WTC11 (cell line): ENCODE results near the gene DEPDC1B. TPM values are rescaled to one million over a fixed set of nuclear protein-coding genes. Genes with fewer than 3 reads are reported as not detected.

Source experiments
- ATAC-seq: fragments of 200-7000 bp; cut with Tn5 transposase; 2 replicates; pipeline ENCODE4 v1.10.0; 2021; ENCODE audit warnings: mild to moderate bottlenecking, moderate library complexity
- CTCF ChIA-PET: fragments of 300-600 bp; sonication (Branson Sonifier 250); formaldehyde crosslinking; loops from one replicate; lab custom pipeline; 2021; ENCODE audit warnings: antibody characterized with exemption; lab: Charles Lee
- POLR2A ChIA-PET: fragments of 350-600 bp; sonication (Branson Sonifier 250); formaldehyde crosslinking; loops from one replicate; lab custom pipeline; 2021; ENCODE audit warnings: antibody characterized with exemption; lab: Charles Lee
- DNase-seq: peaks from one replicate; pipeline ENCODE4 v3.0.0; 2021; ENCODE audit warnings: low spot score
- H3K27ac Mint-ChIP-seq: 2 replicates; pipeline ENCODE4 v1.8.0; 2021; ENCODE audit warnings: mixed read lengths
- H3K27me3 Mint-ChIP-seq: 2 replicates; pipeline ENCODE4 v1.8.0; 2021; ENCODE audit warnings: low read depth, mild to moderate bottlenecking, moderate library complexity, mixed read lengths
- H3K36me3 Mint-ChIP-seq: 2 replicates; pipeline ENCODE4 v1.8.0; 2021; ENCODE audit warnings: mixed read lengths
- H3K4me1 Mint-ChIP-seq: 2 replicates; pipeline ENCODE4 v1.8.0; 2022; ENCODE audit warnings: mixed read lengths
- H3K4me3 Mint-ChIP-seq: 2 replicates; pipeline ENCODE4 v1.8.0; 2021; ENCODE audit warnings: mild to moderate bottlenecking, moderate library complexity, mixed read lengths
- H3K9me3 Mint-ChIP-seq: 2 replicates; pipeline ENCODE4 v1.8.0; 2021; ENCODE audit warnings: mixed read lengths
- CREB1 ChIP-seq: sonication (generic); formaldehyde crosslinking; IDR thresholded peaks from 2 replicates; pipeline ENCODE4 v1.8.0; 2023; ENCODE audit warnings: mild to moderate bottlenecking, missing genetic modification reagents
- CREM ChIP-seq: sonication (generic); formaldehyde crosslinking; IDR thresholded peaks from 2 replicates; pipeline ENCODE4 v1.8.1; 2022; ENCODE audit warnings: mild to moderate bottlenecking, missing genetic modification reagents, moderate library complexity
- EMX1 ChIP-seq: fragments of 250-450 bp; sonication (Bioruptor Pico); IDR thresholded peaks from 2 replicates; pipeline ENCODE4 v1.8.0; 2021; ENCODE audit warnings: mild to moderate bottlenecking
- GTF2I ChIP-seq: fragments of 250-450 bp; sonication (Bioruptor Pico); conservative IDR thresholded peaks from 2 replicates; pipeline ENCODE4 v1.4.0; 2021; ENCODE audit warnings: mild to moderate bottlenecking
- JAZF1 ChIP-seq: fragments of 250-450 bp; sonication (Bioruptor Pico); IDR thresholded peaks from 2 replicates; pipeline ENCODE4 v1.9.0; 2021; ENCODE audit warnings: moderate library complexity, mild to moderate bottlenecking, inconsistent platforms
- JUN ChIP-seq: sonication (generic); formaldehyde crosslinking; IDR thresholded peaks from 2 replicates; pipeline ENCODE4 v1.8.0; 2023; ENCODE audit warnings: mild to moderate bottlenecking, missing genetic modification reagents
- TEAD1 ChIP-seq: sonication (generic); formaldehyde crosslinking; IDR thresholded peaks from 2 replicates; pipeline ENCODE4 v1.8.0; 2022; ENCODE audit warnings: mild to moderate bottlenecking, missing genetic modification reagents
- ZNF121 ChIP-seq: sonication (generic); formaldehyde crosslinking; IDR thresholded peaks from 2 replicates; pipeline ENCODE4 v1.8.0; 2023; ENCODE audit warnings: missing genetic modification reagents
- ZNF138 ChIP-seq: sonication (generic); formaldehyde crosslinking; conservative IDR thresholded peaks from 2 replicates; pipeline ENCODE4 v1.8.1; 2022; ENCODE audit warnings: mild to moderate bottlenecking, moderate library complexity, missing genetic modification reagents
- ZNF396 ChIP-seq: fragments of 250-450 bp; sonication (Bioruptor Pico); IDR thresholded peaks from 2 replicates; pipeline ENCODE4 v1.8.0; 2021; ENCODE audit warnings: mild to moderate bottlenecking, moderate library complexity, borderline replicate concordance
- total RNA-seq: library from RNA; stranded (reverse); gene quantifications from 3 replicates; pipeline ENCODE4 v1.2.3, GENCODE V29; 2021
- TF ChIP-seq, protein P1 (sequence below): fragments of 250-450 bp; sonication (Bioruptor Pico); IDR thresholded peaks from 2 replicates; pipeline ENCODE4 v1.9.0; 2021; ENCODE audit warnings: moderate library complexity, mild to moderate bottlenecking, inconsistent platforms, borderline replicate concordance
- TF ChIP-seq, protein P2 (sequence below): sonication (generic); formaldehyde crosslinking; IDR thresholded peaks from 2 replicates; pipeline ENCODE4 v1.8.0; 2023; ENCODE audit warnings: mild to moderate bottlenecking, missing genetic modification reagents
- TF ChIP-seq, protein P3 (sequence below): sonication (generic); formaldehyde crosslinking; IDR thresholded peaks from 2 replicates; pipeline ENCODE4 v1.8.1; 2022; ENCODE audit warnings: low read depth, missing genetic modification reagents, borderline replicate concordance
- TF ChIP-seq, protein P4 (sequence below): sonication (generic); formaldehyde crosslinking; IDR thresholded peaks from 2 replicates; pipeline ENCODE4 v1.8.0; 2022; ENCODE audit warnings: mild to moderate bottlenecking, missing genetic modification reagents
- TF ChIP-seq, protein P5 (sequence below): sonication (generic); formaldehyde crosslinking; conservative IDR thresholded peaks from 2 replicates; pipeline ENCODE4 v1.8.1; 2023; ENCODE audit warnings: mild to moderate bottlenecking, low read depth, missing genetic modification reagents, moderate library complexity
- TF ChIP-seq, protein P6 (sequence below): fragments of 250-450 bp; sonication (Bioruptor Pico); IDR thresholded peaks from 2 replicates; pipeline ENCODE4 v2.1.2; 2022; ENCODE audit warnings: mild to moderate bottlenecking, moderate library complexity
- TF ChIP-seq, protein P7 (sequence below): fragments of 250-450 bp; sonication (Bioruptor Pico); IDR thresholded peaks from 2 replicates; pipeline ENCODE4 v1.9.0; 2021; ENCODE audit warnings: mild to moderate bottlenecking
- TF ChIP-seq, protein P8 (sequence below): sonication (generic); formaldehyde crosslinking; IDR thresholded peaks from 2 replicates; pipeline ENCODE4 v1.8.0; 2022; ENCODE audit warnings: mild to moderate bottlenecking, missing genetic modification reagents
- TF ChIP-seq, protein P9 (sequence below): sonication (generic); formaldehyde crosslinking; IDR thresholded peaks from 2 replicates; pipeline ENCODE4 v1.8.0; 2022; ENCODE audit warnings: mild to moderate bottlenecking, missing genetic modification reagents

Gene DEPDC1B
- total RNA-seq, 1 experiment from 2014 or later, result 55.1 TPM

DNA sequence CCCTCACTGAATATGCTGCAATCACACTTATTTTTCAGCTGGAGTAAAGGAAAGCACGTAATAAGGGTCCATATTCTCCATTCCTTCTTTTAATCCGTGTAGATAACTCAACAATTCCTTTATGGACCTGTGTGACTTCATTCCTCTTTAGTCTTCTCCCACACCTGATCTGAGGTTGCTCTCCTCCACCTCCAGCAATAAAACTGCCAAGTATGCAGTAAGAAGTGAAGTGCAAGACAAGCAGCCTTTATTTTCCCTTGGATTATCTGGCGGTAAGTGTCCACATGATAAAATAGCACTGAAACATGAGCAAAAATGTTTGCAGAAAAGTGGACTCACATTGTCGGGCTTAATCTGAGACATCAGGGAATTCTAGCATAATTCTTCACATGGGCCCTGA is 13.8 kb downstream of the DEPDC1B start:
- CTCF ChIA-PET, result interaction anchor here (1.5 kb wide), 1 partner anchor 17 kb away, joined by 4 read pairs; no protein-coding TSS in a partner anchor
- Mint-ChIP-seq H3K4me1 (peaks cover 15% of the 10 kb centered on the region), H3K4me3 (no peak overlapping the region)
- TF ChIP-seq GTF2I (CRISPR knock-in tag), result no peak
- TF ChIP-seq, protein P1, sequence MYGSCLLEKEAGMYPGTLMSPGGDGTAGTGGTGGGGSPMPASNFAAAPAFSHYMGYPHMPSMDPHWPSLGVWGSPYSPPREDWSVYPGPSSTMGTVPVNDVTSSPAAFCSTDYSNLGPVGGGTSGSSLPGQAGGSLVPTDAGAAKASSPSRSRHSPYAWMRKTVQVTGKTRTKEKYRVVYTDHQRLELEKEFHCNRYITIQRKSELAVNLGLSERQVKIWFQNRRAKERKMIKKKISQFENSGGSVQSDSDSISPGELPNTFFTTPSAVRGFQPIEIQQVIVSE (CRISPR knock-in tag), result no peak
- TF ChIP-seq, protein P2, sequence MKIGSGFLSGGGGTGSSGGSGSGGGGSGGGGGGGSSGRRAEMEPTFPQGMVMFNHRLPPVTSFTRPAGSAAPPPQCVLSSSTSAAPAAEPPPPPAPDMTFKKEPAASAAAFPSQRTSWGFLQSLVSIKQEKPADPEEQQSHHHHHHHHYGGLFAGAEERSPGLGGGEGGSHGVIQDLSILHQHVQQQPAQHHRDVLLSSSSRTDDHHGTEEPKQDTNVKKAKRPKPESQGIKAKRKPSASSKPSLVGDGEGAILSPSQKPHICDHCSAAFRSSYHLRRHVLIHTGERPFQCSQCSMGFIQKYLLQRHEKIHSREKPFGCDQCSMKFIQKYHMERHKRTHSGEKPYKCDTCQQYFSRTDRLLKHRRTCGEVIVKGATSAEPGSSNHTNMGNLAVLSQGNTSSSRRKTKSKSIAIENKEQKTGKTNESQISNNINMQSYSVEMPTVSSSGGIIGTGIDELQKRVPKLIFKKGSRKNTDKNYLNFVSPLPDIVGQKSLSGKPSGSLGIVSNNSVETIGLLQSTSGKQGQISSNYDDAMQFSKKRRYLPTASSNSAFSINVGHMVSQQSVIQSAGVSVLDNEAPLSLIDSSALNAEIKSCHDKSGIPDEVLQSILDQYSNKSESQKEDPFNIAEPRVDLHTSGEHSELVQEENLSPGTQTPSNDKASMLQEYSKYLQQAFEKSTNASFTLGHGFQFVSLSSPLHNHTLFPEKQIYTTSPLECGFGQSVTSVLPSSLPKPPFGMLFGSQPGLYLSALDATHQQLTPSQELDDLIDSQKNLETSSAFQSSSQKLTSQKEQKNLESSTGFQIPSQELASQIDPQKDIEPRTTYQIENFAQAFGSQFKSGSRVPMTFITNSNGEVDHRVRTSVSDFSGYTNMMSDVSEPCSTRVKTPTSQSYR (CRISPR knock-in tag), result no peak
- TF ChIP-seq, protein P3, sequence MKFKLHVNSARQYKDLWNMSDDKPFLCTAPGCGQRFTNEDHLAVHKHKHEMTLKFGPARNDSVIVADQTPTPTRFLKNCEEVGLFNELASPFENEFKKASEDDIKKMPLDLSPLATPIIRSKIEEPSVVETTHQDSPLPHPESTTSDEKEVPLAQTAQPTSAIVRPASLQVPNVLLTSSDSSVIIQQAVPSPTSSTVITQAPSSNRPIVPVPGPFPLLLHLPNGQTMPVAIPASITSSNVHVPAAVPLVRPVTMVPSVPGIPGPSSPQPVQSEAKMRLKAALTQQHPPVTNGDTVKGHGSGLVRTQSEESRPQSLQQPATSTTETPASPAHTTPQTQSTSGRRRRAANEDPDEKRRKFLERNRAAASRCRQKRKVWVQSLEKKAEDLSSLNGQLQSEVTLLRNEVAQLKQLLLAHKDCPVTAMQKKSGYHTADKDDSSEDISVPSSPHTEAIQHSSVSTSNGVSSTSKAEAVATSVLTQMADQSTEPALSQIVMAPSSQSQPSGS (CRISPR knock-in tag), result no peak
- TF ChIP-seq EMX1 (CRISPR knock-in tag), result no peak
- no peak for TF ChIP-seq JUN (CRISPR knock-in tag)
- TF ChIP-seq, all 79 proteins: peak for 0
- Mint-ChIP-seq H3K27ac (no peak overlapping the region), H3K36me3 (peaks cover 40% of the 10 kb centered on the region), H3K27me3 (no peaks in the 10 kb centered on the region), H3K9me3 (no peaks in the 10 kb centered on the region)
- POLR2A ChIA-PET, result no interaction called here
- DNase-seq (no peak), ATAC-seq (no peak)

DNA sequence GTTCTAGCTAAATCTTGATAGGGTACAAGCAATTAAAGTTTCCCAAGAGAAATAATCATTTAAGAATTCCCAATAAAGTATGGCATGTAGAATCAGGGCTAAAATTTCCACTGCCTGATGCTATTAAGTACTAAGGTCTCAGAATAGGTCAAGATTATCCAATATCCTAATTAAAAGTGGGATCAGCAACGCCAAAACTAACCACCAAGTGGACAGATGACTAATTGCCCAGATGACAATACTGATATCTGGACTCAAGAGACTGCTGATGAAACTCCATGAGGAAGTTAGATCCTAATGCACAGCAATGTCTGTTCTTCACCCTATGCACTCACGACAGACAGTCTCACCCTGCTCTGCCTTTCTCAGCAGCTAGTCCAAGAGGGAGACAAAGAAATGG is 14.3 kb downstream of the DEPDC1B start:
- DNase-seq, result no peak
- Mint-ChIP-seq H3K4me1 (peaks cover 18% of the 10 kb centered on the region), H3K9me3 (no peaks in the 10 kb centered on the region), H3K27ac (no peak overlapping the region), H3K36me3 (peaks cover 43% of the 10 kb centered on the region), H3K4me3 (no peak overlapping the region), H3K27me3 (no peaks in the 10 kb centered on the region)
- ATAC-seq, result no peak
- TF ChIP-seq, protein P4, sequence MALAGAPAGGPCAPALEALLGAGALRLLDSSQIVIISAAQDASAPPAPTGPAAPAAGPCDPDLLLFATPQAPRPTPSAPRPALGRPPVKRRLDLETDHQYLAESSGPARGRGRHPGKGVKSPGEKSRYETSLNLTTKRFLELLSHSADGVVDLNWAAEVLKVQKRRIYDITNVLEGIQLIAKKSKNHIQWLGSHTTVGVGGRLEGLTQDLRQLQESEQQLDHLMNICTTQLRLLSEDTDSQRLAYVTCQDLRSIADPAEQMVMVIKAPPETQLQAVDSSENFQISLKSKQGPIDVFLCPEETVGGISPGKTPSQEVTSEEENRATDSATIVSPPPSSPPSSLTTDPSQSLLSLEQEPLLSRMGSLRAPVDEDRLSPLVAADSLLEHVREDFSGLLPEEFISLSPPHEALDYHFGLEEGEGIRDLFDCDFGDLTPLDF (CRISPR knock-in tag), result no peak
- no peak for TF ChIP-seq JAZF1 (CRISPR knock-in tag)
- no peak for TF ChIP-seq ZNF138 (CRISPR knock-in tag)
- TF ChIP-seq, protein P5, sequence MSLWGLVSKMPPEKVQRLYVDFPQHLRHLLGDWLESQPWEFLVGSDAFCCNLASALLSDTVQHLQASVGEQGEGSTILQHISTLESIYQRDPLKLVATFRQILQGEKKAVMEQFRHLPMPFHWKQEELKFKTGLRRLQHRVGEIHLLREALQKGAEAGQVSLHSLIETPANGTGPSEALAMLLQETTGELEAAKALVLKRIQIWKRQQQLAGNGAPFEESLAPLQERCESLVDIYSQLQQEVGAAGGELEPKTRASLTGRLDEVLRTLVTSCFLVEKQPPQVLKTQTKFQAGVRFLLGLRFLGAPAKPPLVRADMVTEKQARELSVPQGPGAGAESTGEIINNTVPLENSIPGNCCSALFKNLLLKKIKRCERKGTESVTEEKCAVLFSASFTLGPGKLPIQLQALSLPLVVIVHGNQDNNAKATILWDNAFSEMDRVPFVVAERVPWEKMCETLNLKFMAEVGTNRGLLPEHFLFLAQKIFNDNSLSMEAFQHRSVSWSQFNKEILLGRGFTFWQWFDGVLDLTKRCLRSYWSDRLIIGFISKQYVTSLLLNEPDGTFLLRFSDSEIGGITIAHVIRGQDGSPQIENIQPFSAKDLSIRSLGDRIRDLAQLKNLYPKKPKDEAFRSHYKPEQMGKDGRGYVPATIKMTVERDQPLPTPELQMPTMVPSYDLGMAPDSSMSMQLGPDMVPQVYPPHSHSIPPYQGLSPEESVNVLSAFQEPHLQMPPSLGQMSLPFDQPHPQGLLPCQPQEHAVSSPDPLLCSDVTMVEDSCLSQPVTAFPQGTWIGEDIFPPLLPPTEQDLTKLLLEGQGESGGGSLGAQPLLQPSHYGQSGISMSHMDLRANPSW, result no peak
- TF ChIP-seq, protein P6, sequence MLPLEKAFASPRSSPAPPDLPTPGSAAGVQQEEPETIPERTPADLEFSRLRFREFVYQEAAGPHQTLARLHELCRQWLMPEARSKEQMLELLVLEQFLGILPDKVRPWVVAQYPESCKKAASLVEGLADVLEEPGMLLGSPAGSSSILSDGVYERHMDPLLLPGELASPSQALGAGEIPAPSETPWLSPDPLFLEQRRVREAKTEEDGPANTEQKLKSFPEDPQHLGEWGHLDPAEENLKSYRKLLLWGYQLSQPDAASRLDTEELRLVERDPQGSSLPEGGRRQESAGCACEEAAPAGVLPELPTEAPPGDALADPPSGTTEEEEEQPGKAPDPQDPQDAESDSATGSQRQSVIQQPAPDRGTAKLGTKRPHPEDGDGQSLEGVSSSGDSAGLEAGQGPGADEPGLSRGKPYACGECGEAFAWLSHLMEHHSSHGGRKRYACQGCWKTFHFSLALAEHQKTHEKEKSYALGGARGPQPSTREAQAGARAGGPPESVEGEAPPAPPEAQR (CRISPR knock-in tag), result no peak
- TF ChIP-seq, protein P7, sequence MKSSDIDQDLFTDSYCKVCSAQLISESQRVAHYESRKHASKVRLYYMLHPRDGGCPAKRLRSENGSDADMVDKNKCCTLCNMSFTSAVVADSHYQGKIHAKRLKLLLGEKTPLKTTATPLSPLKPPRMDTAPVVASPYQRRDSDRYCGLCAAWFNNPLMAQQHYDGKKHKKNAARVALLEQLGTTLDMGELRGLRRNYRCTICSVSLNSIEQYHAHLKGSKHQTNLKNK (CRISPR knock-in tag), result no peak
- no peak for TF ChIP-seq TEAD1 (CRISPR knock-in tag)
- TF ChIP-seq, protein P8, sequence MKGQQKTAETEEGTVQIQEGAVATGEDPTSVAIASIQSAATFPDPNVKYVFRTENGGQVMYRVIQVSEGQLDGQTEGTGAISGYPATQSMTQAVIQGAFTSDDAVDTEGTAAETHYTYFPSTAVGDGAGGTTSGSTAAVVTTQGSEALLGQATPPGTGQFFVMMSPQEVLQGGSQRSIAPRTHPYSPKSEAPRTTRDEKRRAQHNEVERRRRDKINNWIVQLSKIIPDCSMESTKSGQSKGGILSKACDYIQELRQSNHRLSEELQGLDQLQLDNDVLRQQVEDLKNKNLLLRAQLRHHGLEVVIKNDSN (CRISPR knock-in tag), result no peak
- TF ChIP-seq ZNF396 (CRISPR knock-in tag), result no peak
- no peak for TF ChIP-seq CREB1 (CRISPR knock-in tag)
- TF ChIP-seq ZNF121 (CRISPR knock-in tag), result no peak
- TF ChIP-seq, protein P9, sequence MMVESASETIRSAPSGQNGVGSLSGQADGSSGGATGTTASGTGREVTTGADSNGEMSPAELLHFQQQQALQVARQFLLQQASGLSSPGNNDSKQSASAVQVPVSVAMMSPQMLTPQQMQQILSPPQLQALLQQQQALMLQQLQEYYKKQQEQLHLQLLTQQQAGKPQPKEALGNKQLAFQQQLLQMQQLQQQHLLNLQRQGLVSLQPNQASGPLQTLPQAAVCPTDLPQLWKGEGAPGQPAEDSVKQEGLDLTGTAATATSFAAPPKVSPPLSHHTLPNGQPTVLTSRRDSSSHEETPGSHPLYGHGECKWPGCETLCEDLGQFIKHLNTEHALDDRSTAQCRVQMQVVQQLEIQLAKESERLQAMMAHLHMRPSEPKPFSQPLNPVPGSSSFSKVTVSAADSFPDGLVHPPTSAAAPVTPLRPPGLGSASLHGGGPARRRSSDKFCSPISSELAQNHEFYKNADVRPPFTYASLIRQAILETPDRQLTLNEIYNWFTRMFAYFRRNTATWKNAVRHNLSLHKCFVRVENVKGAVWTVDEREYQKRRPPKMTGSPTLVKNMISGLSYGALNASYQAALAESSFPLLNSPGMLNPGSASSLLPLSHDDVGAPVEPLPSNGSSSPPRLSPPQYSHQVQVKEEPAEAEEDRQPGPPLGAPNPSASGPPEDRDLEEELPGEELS (CRISPR knock-in tag), result no peak
- TF ChIP-seq CREM (CRISPR knock-in tag), result no peak
- CTCF ChIA-PET, result interaction anchor here (1.5 kb wide), 1 partner anchor 16 kb away, joined by 4 read pairs; no protein-coding TSS in a partner anchor
- POLR2A ChIA-PET, result no interaction called here
